T47D (cell line): Measurements from ENCODE around the gene TSC22D1.

Source experiments
- DNase-seq, 2 experiments: peaks; one replicate each; pipeline versions ENCODE4 v3.0.0 to v3.0.0-alpha.2; 2011 to 2012; ENCODE audit warnings: low read depth in 1 of 2, low spot score in 1 of 2
- JUND ChIP-seq: IDR thresholded peaks from 2 replicates; pipeline ENCODE4 v1.6.1; 2012; ENCODE audit warnings: low read depth
- in situ Hi-C: cut with HindIII; loops from 2 replicates; pipeline ENCODE4 v1.10.0; 2016; ENCODE audit warnings: low sequenced_read_pairs, low pct_unique_long_range_greater_than_20kb

Gene TSC22D1

DNA sequence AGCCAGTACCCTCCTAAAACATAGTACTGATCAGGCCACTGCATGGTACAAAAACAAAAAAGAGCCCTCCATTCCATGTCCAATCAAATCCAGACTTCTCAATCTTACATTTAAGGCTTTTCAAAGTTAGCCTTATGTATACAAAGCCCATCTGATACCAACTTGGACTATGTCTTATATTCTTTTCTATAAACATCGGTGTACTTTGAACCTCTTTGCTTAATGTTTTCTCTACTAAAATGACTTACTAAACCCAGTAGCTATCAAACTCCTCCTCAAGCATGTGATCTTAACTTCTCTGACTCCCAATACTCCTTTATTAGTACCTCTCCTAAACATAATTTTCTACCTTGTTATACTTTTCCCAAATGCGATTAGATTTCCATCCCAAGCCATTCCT lies 14.8 kb downstream of the TSC22D1 start:
- no peak for DNase-seq
- in situ Hi-C loops, result no loop called here
- TF ChIP-seq JUND, result no peak

DNA sequence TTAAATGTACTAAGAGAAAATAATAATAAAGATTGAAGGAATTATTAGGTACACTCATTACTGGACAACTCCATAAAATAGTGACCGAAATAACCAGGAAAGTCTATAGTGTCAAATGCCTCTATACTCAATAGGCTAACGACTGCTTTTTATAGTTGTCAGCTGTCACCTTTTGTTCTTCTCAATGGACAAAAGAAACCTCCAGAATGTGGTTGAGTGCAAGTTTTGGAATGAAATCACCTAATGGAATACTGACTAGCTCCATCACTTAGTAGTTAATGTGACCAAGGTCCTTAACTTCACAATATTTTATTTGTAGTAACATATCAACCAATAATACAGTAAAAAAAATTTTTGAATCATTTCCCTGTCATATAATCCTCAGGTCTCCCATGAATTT lies 18.1 kb downstream of the TSC22D1 start:
- in situ Hi-C loops, result no loop called here
- DNase-seq, result no peak
- TF ChIP-seq JUND, result no peak

DNA sequence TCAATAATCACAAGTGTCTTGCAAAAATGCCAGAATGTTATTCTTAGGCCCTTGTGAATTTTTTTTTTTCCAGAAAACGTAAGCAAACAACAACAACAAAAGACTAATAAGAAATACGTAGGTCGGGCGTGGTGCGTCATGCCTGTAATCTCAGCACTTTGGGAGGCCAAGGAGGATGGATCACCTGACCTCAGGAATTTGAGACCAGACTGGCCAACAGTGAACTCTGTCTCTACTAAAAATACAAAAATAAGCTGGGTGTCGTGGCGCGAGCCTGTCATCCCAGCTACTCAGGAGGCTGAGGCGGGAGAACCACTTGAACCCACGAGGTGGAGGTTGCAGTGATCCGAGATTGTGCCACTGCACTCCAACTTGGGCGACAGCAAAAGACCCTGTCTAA lies 20.9 kb downstream of the TSC22D1 start:
- TF ChIP-seq JUND, result no peak
- in situ Hi-C loops, result no loop called here
- no peak for DNase-seq

DNA sequence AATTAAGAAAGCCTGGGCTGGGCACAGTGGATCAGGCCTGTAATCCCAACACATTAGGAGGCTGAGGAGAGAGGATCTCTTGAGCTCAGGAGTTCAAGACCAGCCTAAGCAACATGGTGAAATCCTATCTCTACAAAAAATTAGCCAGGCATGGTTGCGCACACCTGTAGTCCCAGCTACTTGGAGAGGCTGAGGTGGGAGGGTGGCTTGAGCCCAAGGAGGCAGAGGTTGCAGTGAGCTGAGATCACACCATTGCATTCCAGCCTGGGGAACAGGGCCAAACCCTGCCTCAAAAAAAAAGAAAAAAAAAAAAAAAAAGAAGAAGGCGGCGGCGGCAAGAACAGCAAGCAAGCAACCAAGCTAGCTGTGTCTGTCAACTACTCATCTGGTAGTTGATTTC lies 26.7 kb downstream of the TSC22D1 start:
- in situ Hi-C loops, result no loop called here
- DNase-seq, result no peak
- TF ChIP-seq JUND, result no peak

DNA sequence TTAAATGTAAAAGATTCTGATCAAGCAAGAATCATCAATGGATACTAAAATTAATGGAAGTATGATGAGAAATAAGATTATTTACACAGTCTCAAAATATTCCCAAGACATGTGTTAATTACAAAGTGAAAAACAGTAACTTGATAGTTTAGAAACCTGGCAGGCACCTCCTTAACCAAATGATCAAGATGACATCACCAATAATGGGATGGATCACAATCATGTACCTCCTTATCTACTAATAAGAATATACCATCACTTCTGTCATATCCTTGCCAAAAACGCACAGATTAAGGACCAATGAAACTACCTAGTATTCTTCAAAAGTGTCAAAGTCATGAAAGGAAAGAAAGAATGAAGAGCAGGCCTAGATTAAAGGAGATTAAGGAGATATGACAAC lies 30.0 kb downstream of the TSC22D1 start:
- no peak for TF ChIP-seq JUND
- DNase-seq, result no peak
- in situ Hi-C loops, result no loop called here

DNA sequence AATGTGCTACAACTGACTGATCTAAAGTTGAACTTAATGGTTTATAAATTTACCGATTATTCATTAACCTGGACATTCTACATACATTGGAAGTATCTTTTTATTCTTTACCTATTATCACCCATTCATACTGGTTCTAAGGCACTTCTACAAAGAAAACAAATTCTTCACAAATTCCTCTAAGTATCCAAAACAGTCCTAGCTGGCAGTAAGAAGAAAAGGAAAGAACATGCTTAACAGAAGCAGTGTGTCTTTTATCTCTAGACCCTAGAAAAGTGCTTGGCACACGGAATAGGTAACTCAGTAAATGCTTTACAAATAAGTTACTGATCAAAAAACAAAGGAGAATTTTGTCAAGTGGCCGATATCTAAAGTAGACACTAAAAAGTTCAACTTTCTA lies 32.8 kb downstream of the TSC22D1 start:
- in situ Hi-C loops, result no loop called here
- DNase-seq, result no peak
- no peak for TF ChIP-seq JUND

DNA sequence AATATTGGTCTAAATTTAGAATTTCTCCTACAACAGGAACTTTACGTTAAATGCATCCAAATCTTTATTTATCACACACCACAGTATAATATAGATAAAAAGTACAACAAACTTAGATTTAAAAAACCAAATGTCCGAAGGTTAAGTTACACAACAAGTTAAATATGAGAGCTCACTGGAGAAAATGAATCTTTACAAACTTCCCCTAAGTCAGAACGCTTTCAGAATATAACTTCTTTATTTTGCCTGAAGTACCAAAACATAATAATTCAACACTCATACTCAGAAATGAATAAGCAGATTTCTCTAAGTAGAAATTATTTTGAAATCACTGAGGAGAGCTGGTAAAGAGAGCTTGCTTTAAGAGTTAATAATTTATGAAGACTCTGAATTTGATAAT lies 33.8 kb downstream of the TSC22D1 start:
- DNase-seq, result no peak
- no peak for TF ChIP-seq JUND
- in situ Hi-C loops, result no loop called here

DNA sequence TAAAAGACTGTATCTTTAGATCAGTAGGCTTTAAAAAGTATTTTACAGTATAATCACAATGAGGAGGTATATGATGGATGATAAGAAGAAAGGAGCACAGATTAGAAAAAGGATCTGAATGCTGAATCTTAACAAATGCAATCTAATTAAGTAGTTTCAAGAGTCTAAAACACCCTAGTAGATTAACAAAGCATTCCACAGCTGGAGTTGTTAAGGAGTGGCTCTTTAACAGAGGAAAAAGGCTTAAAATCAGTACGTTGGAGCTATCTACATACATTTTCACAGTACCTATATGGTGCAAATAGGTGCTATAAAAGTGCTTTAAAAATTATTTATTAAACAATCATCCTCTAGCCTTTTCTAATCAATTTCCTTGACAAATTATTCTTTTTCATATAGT lies 34.5 kb downstream of the TSC22D1 start:
- DNase-seq, result no peak
- no peak for TF ChIP-seq JUND
- in situ Hi-C loops, result no loop called here

DNA sequence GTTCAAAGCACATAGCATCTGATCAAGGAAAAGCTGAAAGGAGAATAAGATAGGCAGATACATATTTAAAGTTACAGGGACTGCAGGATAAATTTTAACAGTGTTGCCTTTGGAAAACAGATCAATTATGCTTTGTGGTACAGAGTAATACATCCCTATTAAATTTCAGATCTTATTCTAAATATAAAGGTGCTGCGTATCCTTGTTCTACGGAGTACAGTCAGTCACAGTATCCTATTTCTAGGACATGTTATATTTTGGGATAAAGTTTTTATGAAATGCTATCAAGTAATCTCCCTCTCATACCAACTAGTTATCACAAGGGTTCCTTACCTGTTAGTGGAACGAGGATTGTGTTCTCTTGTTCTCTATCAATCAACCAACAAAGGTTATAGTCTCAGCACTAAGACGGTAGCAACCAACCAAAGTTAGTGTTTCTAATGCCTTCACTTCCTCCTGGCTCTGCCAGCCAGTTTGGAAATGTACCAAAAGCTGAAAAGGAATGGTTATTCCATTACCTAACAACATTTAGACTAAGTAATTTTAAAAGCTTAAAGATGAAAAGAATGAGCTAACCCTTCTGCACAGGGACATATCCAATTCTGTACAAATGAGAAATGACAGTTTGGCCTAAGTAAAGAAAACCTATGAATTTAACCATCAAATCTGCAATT lies 35.2 kb downstream of the TSC22D1 start:
- no peak for DNase-seq
- in situ Hi-C loops, result no loop called here
- no peak for TF ChIP-seq JUND

DNA sequence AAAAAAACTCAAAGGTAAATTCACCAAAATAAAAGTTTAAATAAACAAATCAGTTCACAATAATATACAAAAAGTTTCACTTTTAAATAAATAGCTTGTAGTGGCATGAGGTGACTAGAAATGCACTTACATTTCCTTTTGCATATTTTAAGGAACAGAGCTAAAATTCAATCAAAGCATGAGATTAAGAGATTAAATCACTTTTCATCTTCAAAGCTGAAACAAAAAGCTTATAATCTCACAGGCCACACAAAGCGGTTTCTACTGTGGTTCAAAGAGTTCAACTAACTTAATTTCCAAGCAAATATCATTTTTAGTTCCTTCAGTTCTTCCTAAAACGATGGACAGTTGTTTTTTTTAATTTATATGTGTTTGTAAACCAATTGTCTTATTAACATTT lies 38.9 kb downstream of the TSC22D1 start:
- in situ Hi-C loops, result no loop called here
- TF ChIP-seq JUND, result no peak
- no peak for DNase-seq

DNA sequence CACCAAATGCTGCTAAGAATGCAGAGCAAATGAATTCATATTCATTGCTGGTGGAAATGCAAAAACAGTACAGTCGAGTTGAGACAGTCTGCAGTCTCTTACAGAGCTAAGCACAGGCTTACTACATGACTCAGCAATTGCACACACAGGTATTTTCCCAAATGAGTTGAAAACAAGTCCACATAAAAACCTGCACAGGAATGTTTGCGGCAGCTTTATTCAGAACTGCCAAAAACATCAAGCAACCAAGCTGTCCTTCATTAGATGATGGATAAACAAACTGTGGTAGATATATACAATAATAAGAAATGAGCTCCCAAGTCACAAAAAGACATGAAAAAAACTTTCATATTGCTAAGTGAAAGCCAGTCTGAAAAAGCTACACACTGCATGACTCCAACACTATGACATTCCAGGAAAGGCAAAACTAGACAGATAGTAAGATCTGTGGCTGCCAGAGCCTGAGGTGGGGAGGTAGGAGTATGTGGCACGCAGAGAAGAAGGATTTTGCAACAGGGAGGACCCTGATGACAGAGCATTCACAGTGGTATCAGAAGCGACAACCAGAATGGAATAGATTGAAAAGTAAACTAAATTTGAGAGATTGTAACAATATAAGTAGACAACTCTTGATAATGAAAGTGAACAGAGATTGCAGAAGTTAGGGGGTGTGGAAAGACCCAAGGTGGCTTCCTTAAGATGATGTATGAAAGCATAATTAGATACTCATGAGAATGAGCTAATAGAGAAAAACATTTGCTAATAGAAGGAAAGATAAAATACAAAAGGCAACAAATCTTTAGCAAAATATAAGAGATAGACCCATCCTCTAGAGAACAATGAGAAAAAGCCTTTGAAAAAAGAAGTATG lies 52.7 kb downstream of the TSC22D1 start:
- peak; percentile 28 to 57 for DNase-seq
- in situ Hi-C loops, result no loop called here
- no peak for TF ChIP-seq JUND

DNA sequence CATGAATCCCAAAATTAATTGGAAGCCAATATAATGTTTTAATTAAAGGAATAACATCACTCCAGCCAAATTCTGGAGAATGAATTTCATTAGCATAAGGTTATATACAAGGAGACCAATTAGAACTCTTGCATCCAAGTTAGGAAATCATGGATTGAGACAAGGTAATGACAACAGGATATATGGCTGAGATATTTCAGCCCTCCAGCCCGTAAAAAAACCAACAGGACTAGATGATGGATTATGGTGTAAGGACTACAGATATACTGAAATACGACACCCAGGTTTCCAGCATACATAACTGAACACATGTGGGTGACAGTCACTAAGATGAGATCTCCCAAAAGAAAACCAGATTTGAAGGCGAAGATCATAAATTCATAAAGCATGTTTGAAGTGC lies 56.5 kb downstream of the TSC22D1 start:
- in situ Hi-C loops, result no loop called here
- no peak for DNase-seq
- no peak for TF ChIP-seq JUND

DNA sequence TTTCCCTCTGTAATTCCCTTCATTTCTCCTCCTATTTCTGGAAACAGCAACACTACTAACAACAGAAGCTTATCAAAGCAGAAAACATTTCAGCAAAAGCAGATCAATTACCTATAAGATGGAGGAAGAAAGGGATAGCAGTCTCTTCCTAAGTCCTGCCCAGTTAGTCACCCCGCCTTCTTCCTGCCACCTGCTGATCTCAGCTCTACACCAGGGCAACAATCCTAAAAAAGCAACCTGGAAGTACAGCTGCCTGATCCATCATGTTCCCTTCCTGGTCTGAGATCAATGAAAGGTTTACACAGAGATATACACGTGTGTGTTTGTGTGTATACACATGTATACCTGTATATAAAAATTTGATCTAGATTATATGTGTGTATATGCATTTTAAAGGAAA lies 59.4 kb downstream of the TSC22D1 start:
- no peak for TF ChIP-seq JUND
- no peak for DNase-seq
- in situ Hi-C loops, result no loop called here
